ENCODE results near the gene CCT5. TPM values are rescaled to one million over a fixed set of nuclear protein-coding genes. Genes with fewer than 3 reads are reported as not detected.

The CCT5 gene
- total and polyA plus RNA-seq, 10 of the 15 experiments (the other 5 are each of a cell fraction or from before 2014, with no cell fraction given) = 376 to 637 (median 543) TPM

- Histone ChIP-seq H2AFZ (ENCODE audit: control insufficient read depth, low read depth, low read length) (no peak overlapping the region), H3K27ac (ENCODE audit: control insufficient read depth, insufficient read depth) (no peak overlapping the region), H3K79me2 (ENCODE audit: control insufficient read depth, insufficient read depth, low read length) (no peaks in the 10 kb centered on the region), H3K4me3 (no peak overlapping the region), H3K27me3 (replicated peaks in 1 of 2; ENCODE audit: control insufficient read depth in 2 of 2, insufficient read depth in 2 of 2, low read length in 1 of 2) (no peaks in the 10 kb centered on the region), H3K4me1 (ENCODE audit: control insufficient read depth, insufficient read depth, low read length) (peaks cover 17% of the 10 kb centered on the region), H4K20me1 (ENCODE audit: control insufficient read depth, insufficient read depth) (no peaks in the 10 kb centered on the region), H3K4me2 (ENCODE audit: control insufficient read depth, insufficient read depth) (no peak overlapping the region), H3K9ac (ENCODE audit: control insufficient read depth, insufficient read depth, low read length) (no peak overlapping the region), H3K36me3 (ENCODE audit: control insufficient read depth in 2 of 2, insufficient read depth in 2 of 2, low read length in 1 of 2) (no peaks in the 10 kb centered on the region; a peak in 1 of 4 replicates), H3K9me3 (replicated peaks; ENCODE audit: control insufficient read depth, insufficient read depth, low read length) (no peaks in the 10 kb centered on the region)
- TF ChIP-seq IRF3 (IDR thresholded peaks at IDR 0.05) (no peak), MTA2 (IDR thresholded peaks at IDR 0.05; ENCODE audit: low read depth) (no peak), GATAD2B (conservative IDR thresholded peaks at IDR 0.05; ENCODE audit: low read depth) (no peak), SUZ12 (IDR thresholded peaks at IDR 0.05; ENCODE audit: unreplicated experiment) (no peak)
- ChIA-PET SMC1A (ENCODE audit: uncharacterized antibody, unreplicated experiment) (interaction anchor here (1.0 to 1.7 kb wide), 2 partner anchors 72 to 138 kb away, joined by 3 to 5 read pairs; no protein-coding TSS in a partner anchor), RAD21 (ENCODE audit: unreplicated experiment) (no interaction called here), CTCF (interaction anchor here (4.8 kb wide), 1 partner anchor 76 kb away, joined by 34 read pairs; no protein-coding TSS in a partner anchor), POLR2A (no interaction called here)
- ATAC-seq = no peak
- in situ Hi-C loops (cut with MboI) (no loop called here), intact Hi-C loops (cut with micrococcal nuclease; ENCODE audit: unreplicated experiment) (no loop called here)
- no TSS peak for BruUV-seq (replicated peaks)
- FAIRE-seq = no peak
- DNase-seq (ENCODE audit: low read depth, low spot score) = no peak
- WGBS (ENCODE audit: insufficient coverage, insufficient replicate concordance, low lambda C conversion rate, missing lambda C conversion rate) = 86% methylated on average over 7 of the region's 7 CpGs
These were observed 36.8 kb downstream of the CCT5 start for GRCh38 chr5:10286862-10287227.

GRCh38 chr5:10288592-10289219 is 38.6 kb downstream of the CCT5 start:
- CTCF ChIA-PET = no interaction called here
- ATAC-seq = peak; percentile 49
- Histone ChIP-seq H3K79me2 (ENCODE audit: control insufficient read depth, insufficient read depth, low read length) (no peaks in the 10 kb centered on the region), H3K27ac (ENCODE audit: control insufficient read depth, insufficient read depth) (no peak overlapping the region), H4K20me1 (ENCODE audit: control insufficient read depth, insufficient read depth) (no peaks in the 10 kb centered on the region), H3K4me3 (no peak overlapping the region), H3K36me3 (ENCODE audit: control insufficient read depth in 2 of 2, insufficient read depth in 2 of 2, low read length in 1 of 2) (no peaks in the 10 kb centered on the region; a peak in 1 of 4 replicates), H2AFZ (ENCODE audit: control insufficient read depth, low read depth, low read length) (no peak overlapping the region), H3K27me3 (replicated peaks in 1 of 2; ENCODE audit: control insufficient read depth in 2 of 2, insufficient read depth in 2 of 2, low read length in 1 of 2) (no peaks in the 10 kb centered on the region), H3K4me1 (ENCODE audit: control insufficient read depth, insufficient read depth, low read length) (peaks cover 13% of the 10 kb centered on the region), H3K9me3 (replicated peaks; ENCODE audit: control insufficient read depth, insufficient read depth, low read length) (no peaks in the 10 kb centered on the region), H3K4me2 (ENCODE audit: control insufficient read depth, insufficient read depth) (peak overlapping the region; percentile 6; the same call in 1 of the 2 replicates), H3K9ac (ENCODE audit: control insufficient read depth, insufficient read depth, low read length) (no peak overlapping the region)
- RAD21 ChIA-PET (ENCODE audit: unreplicated experiment) = no interaction called here
- 22% methylated on average over 13 of the region's 13 CpGs for WGBS (ENCODE audit: insufficient coverage, insufficient replicate concordance, low lambda C conversion rate, missing lambda C conversion rate)
- FAIRE-seq = no peak
- intact Hi-C loops (cut with micrococcal nuclease; ENCODE audit: unreplicated experiment) = no loop called here
- DNase-seq (ENCODE audit: low read depth, low spot score) = no peak
- POLR2A ChIA-PET = no interaction called here
- BruUV-seq (replicated peaks) = no TSS peak
- in situ Hi-C loops (cut with MboI) = no loop called here
- SMC1A ChIA-PET (ENCODE audit: uncharacterized antibody, unreplicated experiment) = no interaction called here
- 0 out of 2 replicates have a peak, but pooled peaks have one; percentile 32 for TF ChIP-seq RUNX3 (IDR thresholded peaks at IDR 0.05; ENCODE audit: low read length)
- TF ChIP-seq CHD2 (IDR thresholded peaks at IDR 0.05; ENCODE audit: borderline replicate concordance, low read depth, low read length) = no peak
- no peak for TF ChIP-seq FOXM1 (IDR thresholded peaks at IDR 0.05; ENCODE audit: low read depth, low read length)
- TF ChIP-seq TCF3 (IDR thresholded peaks at IDR 0.05; ENCODE audit: borderline replicate concordance, insufficient read depth, low read depth, low read length) = 0 out of 2 replicates have a peak, but pooled peaks have one; percentile 48
- TF ChIP-seq RAD51 (IDR thresholded peaks at IDR 0.05) = no peak
- no peak for TF ChIP-seq ZNF217 (IDR thresholded peaks at IDR 0.05)
- TF ChIP-seq MEF2B (IDR thresholded peaks at IDR 0.05; ENCODE audit: partially characterized antibody, poor library complexity, severe bottlenecking) = peak; percentile 14
- peak in 1 of 2 experiments; percentile 19; a peak in 1 of 4 replicates for TF ChIP-seq BHLHE40 (IDR thresholded peaks at IDR 0.05; ENCODE audit: borderline replicate concordance in 1 of 2, low read depth in 2 of 2, low read length in 1 of 2)
- no peak for TF ChIP-seq NFYB (IDR thresholded peaks at IDR 0.05; ENCODE audit: insufficient read depth, low read depth, low read length)
- no peak for TF ChIP-seq E2F4 (IDR thresholded peaks at IDR 0.05; ENCODE audit: low read depth, low read length)

All from GM12878 (cell line).